ENCODE measurements around the gene DNAJB9.
A peak's percentile ranks its signal among the peaks of the same experiment; 100 is the strongest.

The DNAJB9 gene

DNA sequence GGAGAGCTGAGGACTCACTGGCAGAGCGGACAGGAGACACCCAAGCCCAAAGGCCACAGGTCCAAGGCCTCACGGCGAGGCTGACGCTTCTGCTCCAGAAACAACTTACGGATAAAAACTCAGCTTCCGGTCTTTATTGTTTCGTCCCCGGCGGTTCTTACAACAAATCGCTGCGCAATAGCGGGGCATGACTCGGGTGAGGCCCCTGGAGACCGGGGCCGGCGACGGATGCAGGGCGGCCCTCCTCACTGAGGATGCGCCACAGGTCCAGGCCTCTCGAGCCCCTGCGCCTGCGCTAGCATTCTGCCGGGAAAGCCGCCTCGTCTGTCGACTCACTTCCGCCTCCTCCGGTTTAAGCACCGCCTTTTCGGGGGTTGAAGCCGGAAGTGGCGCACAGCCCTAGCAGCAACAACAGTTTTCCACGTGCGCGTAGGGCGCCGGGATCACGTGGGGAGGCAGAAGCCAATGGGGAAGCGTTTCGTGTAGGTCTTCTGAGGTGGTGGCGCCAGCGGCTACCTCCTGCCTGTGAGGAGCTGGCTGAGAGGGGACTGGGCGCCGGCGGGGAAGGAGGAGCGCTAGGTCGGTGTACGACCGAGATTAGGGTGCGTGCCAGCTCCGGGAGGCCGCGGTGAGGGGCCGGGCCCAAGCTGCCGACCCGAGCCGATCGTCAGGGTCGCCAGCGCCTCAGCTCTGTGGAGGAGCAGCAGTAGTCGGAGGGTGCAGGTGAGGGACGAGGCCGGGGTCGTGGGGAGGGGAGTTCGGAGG, at the start of gene DNAJB9, which contains the start of gene THAP5:
Gene DNAJB9, plus strand, starts transcription at position 494 of the 765 bp plus-strand sequence. CDS start 1,853 bp downstream, outside the sequence.
Gene THAP5, minus strand, starts transcription at position 326 of the 765 bp plus-strand sequence. Its CDS starts 137 bp downstream, at position 189.
- no peak for TF ChIP-seq CTCF (IDR thresholded peaks at IDR 0.05; ENCODE audit: borderline replicate concordance, insufficient read depth, low read depth, low read length)
- H3K4me3 ChIP-seq (ENCODE audit: low read depth, low read length): peak within 1 kb of the TSS; percentile 97

DNA sequence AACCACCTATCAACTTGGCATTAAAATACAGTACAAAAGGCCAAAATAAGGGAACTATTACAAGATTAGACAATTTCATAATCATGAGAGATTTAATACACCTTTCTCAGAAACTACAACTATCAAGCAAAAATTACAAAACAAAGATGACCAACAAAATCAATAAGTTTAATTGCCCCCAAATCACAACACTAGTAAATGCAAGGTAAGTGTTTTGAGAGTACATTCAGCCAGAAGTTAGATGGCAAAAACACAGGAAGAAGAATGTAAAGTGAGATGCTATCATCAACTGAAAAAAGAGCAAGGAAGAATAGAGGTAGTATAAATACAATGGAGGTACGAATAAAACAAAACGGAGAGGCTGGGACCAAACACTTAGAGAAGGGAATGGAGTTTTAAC, 46.9 kb upstream of the DNAJB9 start:
- TF ChIP-seq CTCF (IDR thresholded peaks at IDR 0.05; ENCODE audit: borderline replicate concordance, insufficient read depth, low read depth, low read length): no peak
- no peak overlapping the region for H3K4me3 ChIP-seq (ENCODE audit: low read depth, low read length)

DNA sequence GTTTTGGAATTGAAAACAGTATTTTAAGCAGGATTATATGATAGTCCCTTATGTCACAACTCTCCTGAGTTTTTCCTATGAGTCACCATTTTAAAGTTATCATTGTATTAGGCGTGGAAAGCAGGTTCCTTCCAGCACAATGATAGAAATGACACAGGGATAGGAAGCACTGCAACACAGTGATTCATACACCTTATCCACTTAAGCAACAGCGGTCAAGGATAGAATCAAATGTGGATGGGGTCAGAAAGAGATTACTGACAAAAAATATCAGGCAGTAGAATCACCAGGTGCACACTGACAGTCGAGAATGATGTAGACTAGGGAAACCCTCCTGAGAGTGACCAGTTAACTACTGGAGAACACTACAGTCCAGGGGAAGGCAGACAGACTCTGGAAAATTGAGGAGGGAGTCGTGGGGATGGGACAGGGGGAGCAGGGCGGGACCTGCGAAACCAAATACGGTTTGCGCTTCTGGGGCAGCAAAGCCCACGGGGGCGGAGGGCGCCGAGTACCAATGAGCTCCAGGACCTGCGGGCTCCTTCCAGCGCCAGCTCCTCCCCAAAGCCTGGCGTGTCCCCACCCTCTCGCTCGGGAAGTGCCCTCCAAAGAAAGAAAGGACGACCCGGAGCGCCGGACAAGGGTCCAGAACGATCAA, 44.2 kb upstream of the DNAJB9 start:
- peak overlapping the region; percentile 96 for H3K4me3 ChIP-seq (ENCODE audit: low read depth, low read length)
- TF ChIP-seq CTCF (IDR thresholded peaks at IDR 0.05; ENCODE audit: borderline replicate concordance, insufficient read depth, low read depth, low read length): no peak

DNA sequence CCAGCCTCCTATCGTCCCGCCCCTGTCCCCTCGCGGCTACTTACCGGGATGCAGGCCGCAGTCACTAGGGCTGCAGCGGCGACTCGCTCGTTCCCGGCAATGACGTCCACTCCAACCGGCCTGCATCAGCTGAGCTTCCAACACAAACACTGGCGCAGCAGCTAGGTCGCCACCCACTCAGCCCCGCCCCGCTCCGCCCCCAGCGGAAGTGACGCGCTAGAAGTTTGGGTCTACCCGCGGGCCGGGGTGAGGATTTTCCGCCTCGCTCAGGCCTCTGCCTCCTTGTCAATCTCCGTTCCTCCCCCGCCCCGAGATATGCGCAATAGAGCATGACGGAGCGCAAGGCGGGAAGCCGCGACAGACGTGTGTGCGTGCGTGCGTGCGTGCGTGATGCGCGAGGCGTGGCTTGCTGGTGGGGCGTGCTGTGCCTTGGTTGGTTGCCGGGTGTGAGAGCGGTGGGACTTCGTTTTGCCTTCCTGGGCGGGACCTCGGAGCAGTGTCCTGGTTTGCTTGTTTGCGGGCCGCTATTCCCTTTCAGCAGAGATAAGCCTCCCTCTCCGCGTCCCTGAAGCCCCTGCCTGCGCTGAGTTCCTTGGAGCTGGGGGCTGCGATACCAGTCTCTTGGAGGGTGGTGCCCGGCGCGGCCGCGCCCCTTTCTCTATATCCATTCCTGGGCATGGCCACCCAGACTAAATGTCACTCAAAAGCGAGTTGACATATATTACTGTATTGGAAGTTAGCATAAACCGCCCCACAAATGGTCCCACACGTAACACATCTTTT, 43.5 kb upstream of the DNAJB9 start, which contains the start of gene PNPLA8:
Gene PNPLA8, minus strand, starts transcription at position 151 of the 783 bp plus-strand sequence. CDS start 10,644 bp downstream, outside the sequence.
- TF ChIP-seq CTCF (IDR thresholded peaks at IDR 0.05; ENCODE audit: borderline replicate concordance, insufficient read depth, low read depth, low read length): no peak
- peak within 1 kb of the TSS; percentile 96 for H3K4me3 ChIP-seq (ENCODE audit: low read depth, low read length)

- peak overlapping the region; percentile 74 for H3K4me3 ChIP-seq (ENCODE audit: low read depth, low read length)
- no peak for TF ChIP-seq CTCF (IDR thresholded peaks at IDR 0.05; ENCODE audit: borderline replicate concordance, insufficient read depth, low read depth, low read length)
These were observed 43.0 kb upstream of the DNAJB9 start for GRCh38 chr7:108526768-108527017.

GRCh38 chr7:108528183-108528712, 41.4 kb upstream of the DNAJB9 start:
- no peak for TF ChIP-seq CTCF (IDR thresholded peaks at IDR 0.05; ENCODE audit: borderline replicate concordance, insufficient read depth, low read depth, low read length)
- no peak overlapping the region for H3K4me3 ChIP-seq (ENCODE audit: low read depth, low read length)

All from GM12875 (cell line).